Activated T-helper 1 cell treated with anti-CD3 and anti-CD28 coated beads, Interleukin-2, amount 50 U/mL, for 16 hours (primary cell): ENCODE measurements around the gene XIRP1.

Experiments
- DNase-seq, 2 donors: peaks; one replicate each; pipeline ENCODE4 v3.0.0-alpha.2; 2020; ENCODE audit warnings: low read depth in 1 of 2, low spot score in 1 of 2

The XIRP1 gene

DNA sequence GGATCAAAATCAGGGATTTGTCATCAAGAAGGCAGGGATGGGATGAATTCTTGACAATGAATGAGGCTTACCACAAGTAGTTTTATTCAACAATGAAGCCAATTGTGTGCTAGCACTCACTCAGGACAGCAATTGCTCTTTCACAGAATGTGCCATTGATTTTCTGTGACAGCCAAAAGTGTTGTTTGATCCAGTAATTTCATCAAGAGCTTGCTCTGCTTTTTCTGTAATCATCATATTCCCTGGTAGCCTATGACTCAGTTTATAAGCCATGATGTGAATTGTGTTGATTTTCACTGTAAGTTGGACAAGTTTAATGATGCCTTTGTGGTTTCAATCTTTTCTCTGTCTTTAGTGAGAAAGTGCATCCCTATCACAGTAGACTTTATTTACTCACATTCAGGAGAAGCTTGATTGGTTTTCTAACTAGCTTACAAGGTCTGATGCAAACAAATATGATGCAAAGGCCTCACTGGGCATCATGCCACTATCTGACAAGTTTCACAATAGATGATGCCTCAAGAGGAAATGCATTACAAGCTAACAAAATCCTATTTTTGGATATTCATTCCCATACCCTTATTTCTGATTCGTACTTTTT, 25.4 kb downstream of the XIRP1 start:
- no peak for DNase-seq

- DNase-seq, result no peak
These were observed 26.2 kb downstream of the XIRP1 start for GRCh38 chr3:39166134-39166710.

- no peak for DNase-seq
These were observed 26.9 kb downstream of the XIRP1 start for GRCh38 chr3:39165518-39165917.

DNA sequence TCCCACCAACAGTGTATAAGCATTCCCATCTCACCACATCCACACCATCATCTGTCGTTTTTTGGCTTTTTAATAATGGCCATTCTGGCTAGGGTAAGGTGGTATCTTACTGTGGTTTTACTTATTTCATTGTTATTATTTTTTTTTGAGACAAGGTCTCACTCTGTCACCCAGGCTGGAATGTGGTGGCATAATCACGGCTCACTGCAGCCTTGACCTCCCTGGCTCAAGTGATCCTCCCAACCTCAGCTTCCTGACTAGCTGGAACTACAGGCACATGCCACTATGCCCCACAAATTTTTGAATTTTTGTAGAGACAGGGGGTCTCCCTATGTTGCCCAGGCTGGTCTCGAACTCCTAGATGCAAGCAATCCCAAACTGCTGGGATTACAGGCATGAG, 28.0 kb downstream of the XIRP1 start:
- no peak for DNase-seq

DNA sequence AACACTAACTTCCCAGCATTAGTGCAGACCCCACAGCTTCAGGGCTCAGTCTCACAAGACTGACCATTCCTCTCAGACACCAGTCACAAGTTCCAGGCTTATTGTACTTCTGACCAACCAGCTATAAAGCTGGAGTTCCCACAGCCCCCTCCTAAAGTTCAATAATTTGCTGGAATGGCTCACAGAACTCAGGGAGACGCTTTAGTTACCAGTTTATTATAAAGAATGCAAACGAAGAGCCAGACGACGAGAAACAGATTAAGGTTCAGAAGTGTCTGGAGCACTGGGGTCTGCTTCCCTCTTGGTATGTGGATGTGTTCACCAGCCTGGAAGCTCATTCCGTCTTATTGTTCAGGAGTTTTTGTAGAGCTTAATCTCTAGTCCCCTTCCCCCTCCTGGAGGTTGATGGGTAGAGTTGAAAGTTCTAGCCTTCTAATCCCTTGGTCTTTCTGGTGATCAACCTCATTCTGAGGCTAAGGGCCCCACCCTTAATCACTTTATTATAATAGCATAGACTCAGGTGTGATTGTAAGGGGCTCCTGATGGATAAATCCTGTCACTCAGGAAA, 34.2 kb downstream of the XIRP1 start:
- DNase-seq, result no peak

DNA sequence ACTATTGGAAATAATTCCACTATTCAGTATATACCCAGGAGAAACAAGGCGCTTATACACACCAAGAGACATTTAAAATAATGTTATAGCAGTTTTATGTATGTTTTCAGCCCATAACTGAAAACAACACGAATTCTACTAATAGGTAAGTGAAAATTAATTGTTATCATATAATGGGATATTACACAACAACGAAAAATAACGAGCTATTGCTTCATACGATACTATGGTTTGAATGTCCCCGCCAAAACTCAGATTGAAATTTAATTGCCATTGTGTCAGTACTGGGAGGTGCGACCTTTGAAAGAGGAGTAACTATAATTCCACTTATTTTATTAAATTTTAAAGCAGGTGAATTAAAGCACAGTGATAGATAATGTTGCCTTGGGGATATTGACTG, 35.0 kb downstream of the XIRP1 start:
- no peak for DNase-seq

DNA sequence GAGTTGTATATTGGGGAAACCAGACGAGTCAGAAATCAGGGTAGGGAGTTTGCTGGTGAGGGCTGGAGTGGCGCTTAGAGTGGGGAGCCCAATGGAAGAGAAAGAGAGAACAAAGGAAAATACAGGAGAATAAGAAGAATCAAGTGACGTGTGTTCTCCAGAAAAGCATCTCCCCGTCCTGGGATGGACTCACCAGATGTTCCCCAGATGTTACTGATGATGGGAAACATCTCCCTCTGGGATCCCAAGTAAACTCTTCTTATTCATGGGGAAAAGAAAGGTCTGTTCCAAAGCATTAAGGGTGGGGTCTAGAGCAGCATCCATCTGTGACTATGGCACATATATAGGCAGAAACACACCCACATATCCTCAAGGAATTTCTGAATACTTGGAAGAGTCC, 36.0 kb downstream of the XIRP1 start:
- DNase-seq, result no peak

GRCh38 chr3:39154280-39155021, 37.9 kb downstream of the XIRP1 start:
- DNase-seq, result no peak

GRCh38 chr3:39153977-39154279, 38.5 kb downstream of the XIRP1 start:
- no peak for DNase-seq

DNA sequence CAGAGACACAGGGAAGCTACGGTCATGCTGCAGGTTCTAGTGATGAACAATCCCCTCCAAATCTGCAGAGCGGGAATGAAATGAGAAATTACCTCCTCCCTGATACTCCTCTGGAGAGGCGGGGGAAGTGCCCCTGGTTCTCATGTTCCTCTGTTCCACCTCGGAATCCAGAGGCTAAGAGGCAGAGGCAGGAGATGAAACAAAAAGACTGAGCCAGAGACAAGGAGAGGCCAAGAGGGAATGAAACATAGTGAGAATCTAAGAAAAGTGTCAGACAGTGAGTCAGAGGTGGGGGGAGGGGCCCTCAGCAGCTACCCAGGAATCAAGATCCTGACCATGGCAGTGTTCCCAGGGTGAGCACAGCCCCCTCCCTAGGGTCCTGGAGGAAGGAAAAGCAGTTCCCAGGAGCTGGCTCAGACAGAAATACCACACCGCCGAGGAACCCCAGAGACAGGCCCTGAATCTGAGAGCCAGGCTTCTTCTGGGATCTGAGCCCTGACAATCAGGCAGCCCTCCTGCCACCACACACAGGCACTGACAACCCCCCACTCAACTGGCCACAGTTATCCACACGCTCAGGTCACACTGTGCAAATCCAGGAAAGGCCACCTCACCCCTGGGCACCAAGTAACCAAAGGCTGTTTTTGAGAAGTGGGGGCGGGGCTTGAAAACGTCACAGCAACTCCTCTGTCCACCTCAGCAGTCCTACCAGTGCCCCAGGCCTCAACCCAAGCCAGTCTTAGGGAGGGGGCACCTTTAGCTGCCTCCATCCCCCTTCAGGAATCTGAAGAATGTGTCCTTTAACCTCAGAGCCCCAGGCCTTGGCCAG, 41.4 kb downstream of the XIRP1 start:
- DNase-seq, result no peak

DNA sequence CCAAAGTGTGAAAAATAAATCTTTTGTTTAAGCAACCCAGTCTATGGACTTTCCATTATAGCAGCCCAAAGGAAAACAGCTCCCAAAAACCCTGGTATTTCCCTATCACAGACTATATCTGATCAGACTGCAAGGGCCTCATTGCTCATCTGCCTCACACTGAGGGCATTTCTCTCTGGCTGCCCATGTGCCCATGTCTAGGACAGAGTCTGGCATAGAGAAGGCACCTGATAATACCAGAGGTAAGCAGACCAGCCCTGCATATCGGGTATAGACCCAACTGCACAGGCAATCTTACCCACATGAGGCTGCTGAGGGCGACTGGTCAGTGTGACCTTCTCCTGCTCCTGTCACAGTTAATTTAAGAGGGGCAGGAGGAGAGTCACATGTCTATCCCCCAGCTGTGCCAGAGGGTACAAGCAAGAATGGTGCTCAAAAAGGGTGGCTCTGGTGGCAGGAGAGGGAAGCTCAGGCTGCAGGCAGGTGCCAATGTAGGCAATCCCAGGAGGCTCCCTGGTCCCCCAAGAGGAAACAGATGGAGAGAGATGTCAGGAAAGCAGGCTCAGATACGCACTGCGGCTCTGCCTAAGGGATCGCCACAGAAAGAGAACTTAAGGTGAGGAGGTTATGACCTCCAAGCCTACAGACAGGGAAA, 42.1 kb downstream of the XIRP1 start:
- no peak for DNase-seq

- DNase-seq, result no peak
These were observed 42.8 kb downstream of the XIRP1 start for GRCh38 chr3:39149498-39150147.

GRCh38 chr3:39149059-39149455, 43.3 kb downstream of the XIRP1 start:
- DNase-seq, result no peak

DNA sequence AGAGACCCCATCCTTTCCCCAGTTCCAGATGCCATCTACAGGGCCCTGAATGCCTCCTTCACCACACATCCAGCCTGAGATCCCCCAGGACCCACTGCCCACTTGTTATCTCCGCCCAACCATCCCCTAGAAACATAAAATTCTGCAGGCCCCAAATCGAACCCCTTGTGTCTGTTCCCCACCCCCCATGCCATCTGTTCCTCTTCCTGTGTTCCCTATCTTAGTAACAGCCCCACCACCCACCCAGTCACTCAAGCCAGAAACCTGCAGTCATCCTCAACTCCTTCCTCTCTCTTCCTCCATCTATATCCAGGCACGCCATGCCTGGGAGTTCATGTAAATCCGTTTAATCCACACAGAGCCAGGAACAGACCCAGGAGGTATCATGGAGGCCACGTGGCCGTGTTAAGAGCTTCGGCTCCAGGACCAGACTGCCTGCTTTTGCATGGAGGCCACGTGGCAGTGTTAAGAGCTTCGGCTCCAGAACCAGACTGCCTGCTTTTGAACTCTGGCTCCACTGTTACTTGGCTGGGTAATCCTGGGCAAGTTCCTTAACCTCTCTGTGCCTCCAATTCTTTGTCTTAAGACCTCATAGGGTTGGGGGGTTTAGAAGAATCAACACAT, 43.8 kb downstream of the XIRP1 start:
- DNase-seq, result no peak

DNA sequence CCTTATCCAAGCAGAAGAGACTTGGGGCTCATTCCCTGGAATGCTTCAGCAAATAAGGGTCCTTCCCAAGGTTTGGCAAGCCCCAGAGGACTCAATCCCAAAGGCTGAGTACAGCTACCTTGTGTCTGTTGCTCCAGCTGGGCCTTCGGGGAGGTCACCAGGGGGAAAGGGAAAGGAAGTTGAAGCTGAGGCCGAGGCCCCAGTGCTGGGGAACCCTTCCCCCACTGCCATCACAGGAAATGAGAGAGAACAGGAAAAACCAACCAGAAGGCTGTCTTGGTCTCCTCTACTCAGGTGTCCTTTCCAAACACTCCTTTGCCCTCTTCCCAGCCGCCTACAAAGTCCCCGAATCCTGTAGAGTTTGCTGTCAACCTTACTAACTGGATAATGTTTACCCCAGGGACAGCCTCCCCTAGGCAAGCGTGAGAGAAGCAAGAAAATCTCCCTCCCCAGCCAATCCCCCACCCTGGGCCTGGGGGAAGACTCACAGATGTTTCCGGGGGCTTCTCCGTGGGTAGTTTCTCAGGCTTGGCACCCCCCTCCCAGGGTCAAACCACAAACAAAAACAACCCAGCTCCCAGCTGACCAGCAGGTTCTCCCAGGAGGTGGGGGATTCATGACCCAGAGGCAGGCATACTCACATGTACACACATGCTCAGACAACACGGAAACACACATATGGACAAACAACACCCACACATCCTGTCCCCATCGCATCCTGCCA, 44.5 kb downstream of the XIRP1 start:
- DNase-seq, result no peak

DNA sequence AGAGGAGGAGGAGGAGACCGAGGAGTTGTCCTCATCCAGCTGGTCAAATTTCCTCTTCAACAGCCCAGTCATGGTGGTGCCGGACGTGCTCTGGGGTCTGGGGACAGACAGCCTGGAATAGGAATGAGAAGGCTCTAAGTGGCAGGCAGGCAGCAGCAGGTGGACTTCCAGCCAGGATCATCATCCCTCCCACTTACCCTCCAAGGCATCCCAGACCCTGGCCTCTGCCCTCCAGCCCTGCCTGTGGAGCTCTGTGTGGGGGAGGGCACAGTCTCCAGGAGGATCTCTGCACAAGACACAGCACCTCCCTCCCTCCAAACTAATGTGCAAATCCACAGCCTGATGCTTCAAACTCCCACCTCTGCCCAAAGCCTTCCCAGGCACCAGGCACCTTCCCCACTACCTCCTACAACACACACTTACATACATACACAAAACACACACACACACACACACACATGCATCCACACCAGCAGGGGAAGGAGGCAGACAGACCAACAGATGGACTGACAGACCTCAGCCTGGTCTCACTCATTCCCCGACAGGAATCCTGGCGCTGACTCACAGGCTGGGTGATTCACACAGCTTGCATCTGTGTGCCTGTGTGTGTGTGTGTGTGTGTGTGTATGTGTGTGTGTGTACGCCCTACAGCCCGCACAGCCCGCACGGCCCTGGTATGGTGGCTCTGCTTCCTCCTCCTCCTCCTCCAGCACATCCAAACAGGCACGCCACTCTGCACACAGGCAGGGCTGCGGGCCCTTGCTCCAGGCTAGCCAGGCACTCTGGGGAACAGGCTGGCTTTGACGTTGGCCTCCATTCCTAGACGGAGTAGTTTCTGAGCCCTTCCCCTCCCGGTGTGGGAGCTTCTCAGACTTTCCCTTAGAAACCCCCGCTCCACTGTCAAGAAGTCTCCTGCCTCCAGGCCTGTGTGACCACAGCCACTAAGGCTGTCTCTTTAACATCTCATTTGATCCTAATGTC, 45.5 kb downstream of the XIRP1 start:
- peak; percentile 42 to 57 for DNase-seq

- DNase-seq, result no peak
These were observed 46.3 kb downstream of the XIRP1 start for GRCh38 chr3:39146083-39146501.

- DNase-seq, result no peak
These were observed 47.5 kb downstream of the XIRP1 start for GRCh38 chr3:39144748-39145380.
